SK-N-SH treated with all-trans-retinoic acid at 6 μM for 48 hours (cell line): ENCODE data around the gene TBCD.

Experiments
- ESRRG ChIP-seq: fragments of 250-450 bp; sonication (Bioruptor Pico); IDR thresholded peaks from 2 replicates; pipeline ENCODE4 v1.6.1; 2021; ENCODE audit warnings: mild to moderate bottlenecking
- GLIS3 ChIP-seq: fragments of 250-450 bp; sonication (Bioruptor Pico); IDR thresholded peaks from 2 replicates; pipeline ENCODE4 v1.5.0; 2020; ENCODE audit warnings: mild to moderate bottlenecking, moderate library complexity
- PPARA ChIP-seq: fragments of 250-450 bp; sonication (Bioruptor Pico); IDR thresholded peaks from 2 replicates; pipeline ENCODE4 v1.5.0; 2020; ENCODE audit warnings: mild to moderate bottlenecking, borderline replicate concordance
- TOX ChIP-seq: fragments of 250-450 bp; sonication (Bioruptor Pico); IDR thresholded peaks from 2 replicates; pipeline ENCODE4 v1.8.0; 2021; ENCODE audit warnings: mild to moderate bottlenecking, moderate library complexity, borderline replicate concordance
- ZC3H10 ChIP-seq: fragments of 250-450 bp; sonication (Bioruptor Pico); IDR thresholded peaks from 2 replicates; pipeline ENCODE4 v1.5.1; 2021; ENCODE audit warnings: mild to moderate bottlenecking, moderate library complexity
- ZFP3 ChIP-seq: fragments of 250-450 bp; sonication (Bioruptor Pico); IDR thresholded peaks from 2 replicates; pipeline ENCODE4 v1.5.0; 2020; ENCODE audit warnings: mild to moderate bottlenecking, moderate library complexity
- ZNF565 ChIP-seq: fragments of 450-650 bp; formaldehyde crosslinking; conservative IDR thresholded peaks from 2 replicates; pipeline ENCODE4 v1.5.0; 2020; ENCODE audit warnings: low read depth, mild to moderate bottlenecking, moderate library complexity
- ZNF70 ChIP-seq: fragments of 450-650 bp; formaldehyde crosslinking; IDR thresholded peaks from 2 replicates; pipeline ENCODE4 v1.5.0; 2020; ENCODE audit warnings: mild to moderate bottlenecking, moderate library complexity
- ZNF8 ChIP-seq: fragments of 450-650 bp; formaldehyde crosslinking; IDR thresholded peaks from 2 replicates; pipeline ENCODE4 v1.5.0; 2020; ENCODE audit warnings: mild to moderate bottlenecking, moderate library complexity
- TF ChIP-seq, protein P1 (sequence below): fragments of 250-450 bp; sonication (Bioruptor Pico); IDR thresholded peaks from 2 replicates; pipeline ENCODE4 v1.5.0; 2020; ENCODE audit warnings: mild to moderate bottlenecking, moderate library complexity
- TF ChIP-seq, protein P2 (sequence below): fragments of 250-450 bp; sonication (Bioruptor Pico); IDR thresholded peaks from 2 replicates; pipeline ENCODE4 v1.8.0; 2020; ENCODE audit warnings: mild to moderate bottlenecking, moderate library complexity, borderline replicate concordance
- TF ChIP-seq, protein P3 (sequence below): fragments of 250-450 bp; sonication (Bioruptor Pico); IDR thresholded peaks from 2 replicates; pipeline ENCODE4 v1.5.1; 2021; ENCODE audit warnings: mild to moderate bottlenecking, moderate library complexity

DNA sequence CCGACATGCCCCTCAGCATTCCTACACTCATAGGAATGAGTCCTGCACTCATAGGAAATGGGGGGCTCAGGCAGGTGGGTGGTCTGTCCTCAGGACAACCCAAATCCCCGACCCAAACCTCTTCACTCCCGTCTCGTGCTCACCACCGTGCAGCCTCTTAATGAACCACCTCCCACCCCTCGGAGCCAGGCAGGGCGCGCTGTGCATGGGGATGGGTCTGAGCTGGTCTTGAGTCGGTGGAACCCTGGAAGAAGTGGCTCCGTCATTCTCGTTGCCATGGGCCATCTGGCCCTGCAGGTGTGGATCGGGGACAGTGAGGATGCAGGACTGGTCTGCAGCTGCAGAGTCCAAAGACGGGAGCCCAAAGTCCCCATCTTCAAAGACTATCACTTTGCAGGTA, 47.0 kb upstream of the TBCD start:
- TF ChIP-seq, protein P1, sequence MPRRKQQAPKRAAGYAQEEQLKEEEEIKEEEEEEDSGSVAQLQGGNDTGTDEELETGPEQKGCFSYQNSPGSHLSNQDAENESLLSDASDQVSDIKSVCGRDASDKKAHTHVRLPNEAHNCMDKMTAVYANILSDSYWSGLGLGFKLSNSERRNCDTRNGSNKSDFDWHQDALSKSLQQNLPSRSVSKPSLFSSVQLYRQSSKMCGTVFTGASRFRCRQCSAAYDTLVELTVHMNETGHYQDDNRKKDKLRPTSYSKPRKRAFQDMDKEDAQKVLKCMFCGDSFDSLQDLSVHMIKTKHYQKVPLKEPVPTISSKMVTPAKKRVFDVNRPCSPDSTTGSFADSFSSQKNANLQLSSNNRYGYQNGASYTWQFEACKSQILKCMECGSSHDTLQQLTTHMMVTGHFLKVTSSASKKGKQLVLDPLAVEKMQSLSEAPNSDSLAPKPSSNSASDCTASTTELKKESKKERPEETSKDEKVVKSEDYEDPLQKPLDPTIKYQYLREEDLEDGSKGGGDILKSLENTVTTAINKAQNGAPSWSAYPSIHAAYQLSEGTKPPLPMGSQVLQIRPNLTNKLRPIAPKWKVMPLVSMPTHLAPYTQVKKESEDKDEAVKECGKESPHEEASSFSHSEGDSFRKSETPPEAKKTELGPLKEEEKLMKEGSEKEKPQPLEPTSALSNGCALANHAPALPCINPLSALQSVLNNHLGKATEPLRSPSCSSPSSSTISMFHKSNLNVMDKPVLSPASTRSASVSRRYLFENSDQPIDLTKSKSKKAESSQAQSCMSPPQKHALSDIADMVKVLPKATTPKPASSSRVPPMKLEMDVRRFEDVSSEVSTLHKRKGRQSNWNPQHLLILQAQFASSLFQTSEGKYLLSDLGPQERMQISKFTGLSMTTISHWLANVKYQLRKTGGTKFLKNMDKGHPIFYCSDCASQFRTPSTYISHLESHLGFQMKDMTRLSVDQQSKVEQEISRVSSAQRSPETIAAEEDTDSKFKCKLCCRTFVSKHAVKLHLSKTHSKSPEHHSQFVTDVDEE (CRISPR knock-in tag), result no peak
- TF ChIP-seq ESRRG, result no peak
- TF ChIP-seq ZNF8 (CRISPR knock-in tag), result no peak
- no peak for TF ChIP-seq PPARA (CRISPR knock-in tag)
- no peak for TF ChIP-seq ZNF565 (CRISPR knock-in tag)
- TF ChIP-seq GLIS3, result no peak
- no peak for TF ChIP-seq ZFP3 (CRISPR knock-in tag)
- TF ChIP-seq TOX (CRISPR knock-in tag), result no peak
- TF ChIP-seq, protein P2, sequence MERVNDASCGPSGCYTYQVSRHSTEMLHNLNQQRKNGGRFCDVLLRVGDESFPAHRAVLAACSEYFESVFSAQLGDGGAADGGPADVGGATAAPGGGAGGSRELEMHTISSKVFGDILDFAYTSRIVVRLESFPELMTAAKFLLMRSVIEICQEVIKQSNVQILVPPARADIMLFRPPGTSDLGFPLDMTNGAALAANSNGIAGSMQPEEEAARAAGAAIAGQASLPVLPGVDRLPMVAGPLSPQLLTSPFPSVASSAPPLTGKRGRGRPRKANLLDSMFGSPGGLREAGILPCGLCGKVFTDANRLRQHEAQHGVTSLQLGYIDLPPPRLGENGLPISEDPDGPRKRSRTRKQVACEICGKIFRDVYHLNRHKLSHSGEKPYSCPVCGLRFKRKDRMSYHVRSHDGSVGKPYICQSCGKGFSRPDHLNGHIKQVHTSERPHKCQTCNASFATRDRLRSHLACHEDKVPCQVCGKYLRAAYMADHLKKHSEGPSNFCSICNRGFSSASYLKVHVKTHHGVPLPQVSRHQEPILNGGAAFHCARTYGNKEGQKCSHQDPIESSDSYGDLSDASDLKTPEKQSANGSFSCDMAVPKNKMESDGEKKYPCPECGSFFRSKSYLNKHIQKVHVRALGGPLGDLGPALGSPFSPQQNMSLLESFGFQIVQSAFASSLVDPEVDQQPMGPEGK (CRISPR knock-in tag), result no peak
- TF ChIP-seq, protein P3, sequence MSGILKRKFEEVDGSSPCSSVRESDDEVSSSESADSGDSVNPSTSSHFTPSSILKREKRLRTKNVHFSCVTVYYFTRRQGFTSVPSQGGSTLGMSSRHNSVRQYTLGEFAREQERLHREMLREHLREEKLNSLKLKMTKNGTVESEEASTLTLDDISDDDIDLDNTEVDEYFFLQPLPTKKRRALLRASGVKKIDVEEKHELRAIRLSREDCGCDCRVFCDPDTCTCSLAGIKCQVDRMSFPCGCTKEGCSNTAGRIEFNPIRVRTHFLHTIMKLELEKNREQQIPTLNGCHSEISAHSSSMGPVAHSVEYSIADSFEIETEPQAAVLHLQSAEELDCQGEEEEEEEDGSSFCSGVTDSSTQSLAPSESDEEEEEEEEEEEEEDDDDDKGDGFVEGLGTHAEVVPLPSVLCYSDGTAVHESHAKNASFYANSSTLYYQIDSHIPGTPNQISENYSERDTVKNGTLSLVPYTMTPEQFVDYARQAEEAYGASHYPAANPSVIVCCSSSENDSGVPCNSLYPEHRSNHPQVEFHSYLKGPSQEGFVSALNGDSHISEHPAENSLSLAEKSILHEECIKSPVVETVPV (CRISPR knock-in tag), result no peak
- no peak for TF ChIP-seq ZNF70 (CRISPR knock-in tag)
- TF ChIP-seq ZC3H10 (CRISPR knock-in tag), result no peak
